SK-N-SH treated with all-trans-retinoic acid at 6 μM for 48 hours (cell line): ENCODE data around the gene SYNGAP1.

Experiments
- ATAC-seq: fragments of 200-7000 bp; cut with Tn5 transposase; 3 replicates; pipeline ENCODE4 v1.9.1; 2020; ENCODE audit warnings: mild to moderate bottlenecking, moderate library complexity
- ARNTL ChIP-seq: fragments of 450-650 bp; formaldehyde crosslinking; IDR thresholded peaks from 2 replicates; pipeline ENCODE4 v1.5.0; 2020; ENCODE audit warnings: low read depth, mild to moderate bottlenecking, moderate library complexity, borderline replicate concordance
- BACH2 ChIP-seq: fragments of 250-450 bp; sonication (Bioruptor Pico); IDR thresholded peaks from 2 replicates; pipeline ENCODE4 v1.9.0; 2021; ENCODE audit warnings: mild to moderate bottlenecking, borderline replicate concordance
- CREB5 ChIP-seq: fragments of 250-450 bp; sonication (Bioruptor Pico); IDR thresholded peaks from 2 replicates; pipeline ENCODE4 v1.5.1; 2020; ENCODE audit warnings: low read depth, mild to moderate bottlenecking, moderate library complexity
- CSDC2 ChIP-seq: fragments of 250-450 bp; sonication (Bioruptor Pico); IDR thresholded peaks from 2 replicates; pipeline ENCODE4 v1.5.0; 2020; ENCODE audit warnings: mild to moderate bottlenecking, moderate library complexity
- CSRNP3 ChIP-seq: fragments of 250-450 bp; sonication (Bioruptor Pico); IDR thresholded peaks from 2 replicates; pipeline ENCODE4 v1.5.1; 2021; ENCODE audit warnings: mild to moderate bottlenecking, moderate library complexity
- ESRRG ChIP-seq: fragments of 250-450 bp; sonication (Bioruptor Pico); IDR thresholded peaks from 2 replicates; pipeline ENCODE4 v1.6.1; 2021; ENCODE audit warnings: mild to moderate bottlenecking
- GLIS3 ChIP-seq: fragments of 250-450 bp; sonication (Bioruptor Pico); IDR thresholded peaks from 2 replicates; pipeline ENCODE4 v1.5.0; 2020; ENCODE audit warnings: mild to moderate bottlenecking, moderate library complexity
- OSR1 ChIP-seq: fragments of 250-450 bp; sonication (Bioruptor Pico); IDR thresholded peaks from 2 replicates; pipeline ENCODE4 v1.8.0; 2022; ENCODE audit warnings: moderate library complexity, mild to moderate bottlenecking, inconsistent platforms
- PATZ1 ChIP-seq: fragments of 250-450 bp; sonication (Bioruptor Pico); IDR thresholded peaks from 2 replicates; pipeline ENCODE4 v1.8.0; 2020; ENCODE audit warnings: mild to moderate bottlenecking, moderate library complexity, borderline replicate concordance
- POU6F1 ChIP-seq: fragments of 250-450 bp; sonication (Bioruptor Pico); IDR thresholded peaks from 2 replicates; pipeline ENCODE4 v1.8.0; 2021; ENCODE audit warnings: low read depth, mild to moderate bottlenecking, moderate library complexity, borderline replicate concordance
- PPARA ChIP-seq: fragments of 250-450 bp; sonication (Bioruptor Pico); IDR thresholded peaks from 2 replicates; pipeline ENCODE4 v1.5.0; 2020; ENCODE audit warnings: mild to moderate bottlenecking, borderline replicate concordance
- RARB ChIP-seq: fragments of 250-450 bp; sonication (Bioruptor Pico); IDR thresholded peaks from 2 replicates; pipeline ENCODE4 v1.8.0; 2021; ENCODE audit warnings: mild to moderate bottlenecking, moderate library complexity
- SNAI2 ChIP-seq: fragments of 250-450 bp; sonication (Bioruptor Pico); IDR thresholded peaks from 2 replicates; pipeline ENCODE4 v1.5.0; 2020; ENCODE audit warnings: mild to moderate bottlenecking, moderate library complexity
- TCF4 ChIP-seq: fragments of 250-450 bp; sonication (Bioruptor Pico); IDR thresholded peaks from 2 replicates; pipeline ENCODE4 v1.8.0; 2021; ENCODE audit warnings: mild to moderate bottlenecking, moderate library complexity, borderline replicate concordance
- TSHZ2 ChIP-seq: fragments of 250-450 bp; sonication (Bioruptor Pico); IDR thresholded peaks from 2 replicates; pipeline ENCODE4 v1.5.0; 2020; ENCODE audit warnings: mild to moderate bottlenecking, moderate library complexity
- ZC3H10 ChIP-seq: fragments of 250-450 bp; sonication (Bioruptor Pico); IDR thresholded peaks from 2 replicates; pipeline ENCODE4 v1.5.1; 2021; ENCODE audit warnings: mild to moderate bottlenecking, moderate library complexity
- ZFP3 ChIP-seq: fragments of 250-450 bp; sonication (Bioruptor Pico); IDR thresholded peaks from 2 replicates; pipeline ENCODE4 v1.5.0; 2020; ENCODE audit warnings: mild to moderate bottlenecking, moderate library complexity
- ZFP30 ChIP-seq: fragments of 450-650 bp; formaldehyde crosslinking; IDR thresholded peaks from 2 replicates; pipeline ENCODE4 v1.5.0; 2022; ENCODE audit warnings: mild to moderate bottlenecking, moderate library complexity
- ZNF70 ChIP-seq: fragments of 450-650 bp; formaldehyde crosslinking; IDR thresholded peaks from 2 replicates; pipeline ENCODE4 v1.5.0; 2020; ENCODE audit warnings: mild to moderate bottlenecking, moderate library complexity

SYNGAP1 gene

GRCh38 chr6:33455051-33455450, 35.2 kb downstream of the SYNGAP1 start:
- TF ChIP-seq RARB (CRISPR knock-in tag) (no peak), OSR1 (CRISPR knock-in tag) (no peak), ARNTL (CRISPR knock-in tag) (no peak), PATZ1 (CRISPR knock-in tag) (no peak), CSRNP3 (CRISPR knock-in tag) (no peak), GLIS3 (no peak), BACH2 (no peak), SNAI2 (CRISPR knock-in tag) (no peak), TCF4 (no peak), TSHZ2 (CRISPR knock-in tag) (no peak), ZFP3 (CRISPR knock-in tag) (no peak), ZC3H10 (no peak), ESRRG (no peak), POU6F1 (CRISPR knock-in tag) (no peak), ZNF70 (CRISPR knock-in tag) (no peak), ZFP30 (no peak), PPARA (CRISPR knock-in tag) (no peak), CREB5 (no peak)
- no peak for ATAC-seq

- TF ChIP-seq ZC3H10 = no peak
- no peak for TF ChIP-seq ZNF70 (CRISPR knock-in tag)
- TF ChIP-seq ZFP3 (CRISPR knock-in tag) = no peak
- TF ChIP-seq RARB (CRISPR knock-in tag) = no peak
- ATAC-seq = no peak
Measured at GRCh38 chr6:33456156-33456555, 36.3 kb downstream of the SYNGAP1 start.

- no peak for ATAC-seq
- TF ChIP-seq ZFP30 = no peak
- TF ChIP-seq BACH2 = no peak
- no peak for TF ChIP-seq PPARA (CRISPR knock-in tag)
- no peak for TF ChIP-seq RARB (CRISPR knock-in tag)
- TF ChIP-seq ZFP3 (CRISPR knock-in tag) = no peak
- TF ChIP-seq CSDC2 = no peak
- TF ChIP-seq ARNTL (CRISPR knock-in tag) = no peak
- TF ChIP-seq ESRRG = no peak
- TF ChIP-seq TSHZ2 (CRISPR knock-in tag) = no peak
Measured at GRCh38 chr6:33458676-33459075, 38.8 kb downstream of the SYNGAP1 start.
